H9 (cell line): ENCODE measurements around the gene AGBL4. TPM values are rescaled to one million over a fixed set of nuclear protein-coding genes. Genes with fewer than 3 reads are reported as not detected.
"Not testable (repeated sequence)": the region's sequence is repeated elsewhere in the genome, so short reads cannot be mapped to it uniquely, and the experiment has no call there.

ENCODE experiments used
- DNase-seq: peaks from one replicate; pipeline ENCODE4 v3.0.0-alpha.2; 2017
- H2AFZ ChIP-seq: one replicate; pipeline ENCODE4 v1.6.1; 2013; ENCODE audit warnings: mild to moderate bottlenecking, low read length, control low read depth, moderate library complexity
- H2AK5ac ChIP-seq: 2 replicates; pipeline ENCODE4 v1.6.1; 2013; ENCODE audit warnings: low read length, control low read depth, mixed read lengths; ENCODE audit not compliant: insufficient read length
- H2BK120ac ChIP-seq: one replicate; pipeline ENCODE4 v1.6.1; 2013; ENCODE audit warnings: low read depth, mild to moderate bottlenecking, low read length, control low read depth, inconsistent platforms; ENCODE audit not compliant: poor library complexity, severe bottlenecking
- H2BK12ac ChIP-seq: 2 replicates; pipeline ENCODE4 v1.6.1; 2013; ENCODE audit warnings: low read length, control low read depth, mixed read lengths, low read depth; ENCODE audit not compliant: insufficient read length
- H2BK15ac ChIP-seq: 2 replicates; pipeline ENCODE4 v1.6.1; 2013; ENCODE audit warnings: low read depth, low read length, control low read depth
- H2BK20ac ChIP-seq: one replicate; pipeline ENCODE4 v1.6.1; 2013; ENCODE audit warnings: low read depth, mild to moderate bottlenecking, low read length, control low read depth, inconsistent platforms; ENCODE audit not compliant: poor library complexity, severe bottlenecking
- H2BK5ac ChIP-seq: 2 replicates; pipeline ENCODE4 v1.6.1; 2013; ENCODE audit warnings: low read length, control low read depth, mixed read lengths; ENCODE audit not compliant: insufficient read length
- H3K14ac ChIP-seq: 2 replicates; pipeline ENCODE4 v1.6.1; 2013; ENCODE audit warnings: low read length, control low read depth; ENCODE audit not compliant: insufficient read depth
- H3K18ac ChIP-seq: 2 replicates; pipeline ENCODE4 v1.6.1; 2013; ENCODE audit warnings: low read depth, mild to moderate bottlenecking, mixed read lengths, low read length, control low read depth; ENCODE audit not compliant: insufficient read length
- H3K23ac ChIP-seq: 2 replicates; pipeline ENCODE4 v1.6.1; 2013; ENCODE audit warnings: low read length, control low read depth, mixed read lengths, low read depth; ENCODE audit not compliant: insufficient read length
- H3K23me2 ChIP-seq: 2 replicates; pipeline ENCODE4 v1.6.1; 2013; ENCODE audit warnings: low read depth, mild to moderate bottlenecking, mixed read lengths, low read length, control low read depth; ENCODE audit not compliant: insufficient read length, poor library complexity, severe bottlenecking
- H3K27ac ChIP-seq: 2 replicates; pipeline ENCODE4 v1.5.1; 2013; ENCODE audit warnings: low read length, control low read depth, mixed read lengths, low read depth; ENCODE audit not compliant: insufficient read length
- H3K27me3 ChIP-seq: 2 replicates; pipeline ENCODE4 v1.6.1; 2013; ENCODE audit warnings: low read length, control low read depth, inconsistent platforms; ENCODE audit not compliant: insufficient read depth
- H3K4ac ChIP-seq: 2 replicates; pipeline ENCODE4 v1.6.1; 2013; ENCODE audit warnings: low read depth, mild to moderate bottlenecking, control low read depth, inconsistent platforms, low read length, moderate library complexity
- H3K4me1 ChIP-seq: 2 replicates; pipeline ENCODE4 v1.6.1; 2013; ENCODE audit warnings: low read length, control low read depth, inconsistent platforms; ENCODE audit not compliant: insufficient read depth
- H3K4me2 ChIP-seq: 2 replicates; pipeline ENCODE4 v1.6.1; 2013; ENCODE audit warnings: low read length, control low read depth, mixed read lengths; ENCODE audit not compliant: insufficient read length, insufficient read depth
- H3K56ac ChIP-seq: 2 replicates; pipeline ENCODE4 v1.6.1; 2013; ENCODE audit warnings: low read depth, mild to moderate bottlenecking, mixed read lengths, low read length, control low read depth; ENCODE audit not compliant: insufficient read length
- H3K79me1 ChIP-seq: 2 replicates; pipeline ENCODE4 v1.6.1; 2013; ENCODE audit warnings: low read depth, mild to moderate bottlenecking, moderate library complexity, low read length, control low read depth, inconsistent platforms; ENCODE audit not compliant: insufficient read depth, poor library complexity, severe bottlenecking
- H3K79me2 ChIP-seq: 2 replicates; pipeline ENCODE4 v1.6.1; 2013; ENCODE audit warnings: low read length, control low read depth, inconsistent platforms; ENCODE audit not compliant: insufficient read depth
- H3K9ac ChIP-seq: 2 replicates; pipeline ENCODE4 v1.6.1; 2013; ENCODE audit warnings: low read length, control low read depth, mixed read lengths; ENCODE audit not compliant: insufficient read length; ENCODE audit errors: extremely low read depth
- H3K9me3 ChIP-seq: one replicate; pipeline ENCODE4 v1.6.1; 2013; ENCODE audit warnings: low read depth, low read length, inconsistent platforms; ENCODE audit not compliant: control insufficient read depth
- H3T11ph ChIP-seq: one replicate; pipeline ENCODE4 v1.6.1; 2013; ENCODE audit warnings: mild to moderate bottlenecking, low read length, control low read depth, inconsistent platforms
- H4K20me1 ChIP-seq: one replicate; pipeline ENCODE4 v1.6.1; 2013; ENCODE audit not compliant: control insufficient read depth, insufficient read length, insufficient read depth
- H4K5ac ChIP-seq: 2 replicates; pipeline ENCODE4 v1.6.1; 2013; ENCODE audit warnings: low read depth, mild to moderate bottlenecking, mixed read lengths, low read length, control low read depth; ENCODE audit not compliant: insufficient read length
- H4K8ac ChIP-seq: replicated peaks from 2 replicates; pipeline ENCODE4 v1.6.1; 2013; ENCODE audit warnings: low read length, control low read depth, mixed read lengths, low read depth; ENCODE audit not compliant: insufficient read length
- H4K91ac ChIP-seq: 2 replicates; pipeline ENCODE4 v1.6.1; 2013; ENCODE audit warnings: low read depth, mild to moderate bottlenecking, moderate library complexity, mixed read lengths, low read length, control low read depth; ENCODE audit not compliant: insufficient read length
- H3K27ac Mint-ChIP-seq, 3 experiments: 2 replicates in 2 of 3; 3 replicates in 1 of 3; pipeline ENCODE4 v1.8.0; 2020 to 2021; ENCODE audit warnings: mixed read lengths in 3 of 3, mild to moderate bottlenecking in 1 of 3, moderate library complexity in 1 of 3
- H3K27me3 Mint-ChIP-seq: 2 replicates; pipeline ENCODE4 v1.8.0; 2021; ENCODE audit warnings: low read depth, mild to moderate bottlenecking, moderate library complexity, mixed read lengths
- H3K36me3 Mint-ChIP-seq, 3 experiments: 2 replicates in 2 of 3; 3 replicates in 1 of 3; pipeline ENCODE4 v1.8.0; 2020 to 2021; ENCODE audit warnings: low read depth in 3 of 3, mixed read lengths in 3 of 3; ENCODE audit not compliant: insufficient read depth in 1 of 3
- H3K4me1 Mint-ChIP-seq, 2 experiments: 2 replicates each; pipeline ENCODE4 v1.8.0; 2020; ENCODE audit warnings: mixed read lengths in 2 of 2
- H3K4me3 Mint-ChIP-seq, 2 experiments: 2 replicates in 1 of 2; 3 replicates in 1 of 2; pipeline ENCODE4 v1.8.0; 2020 to 2021; ENCODE audit warnings: mild to moderate bottlenecking in 2 of 2, mixed read lengths in 2 of 2, moderate library complexity in 1 of 2
- H3K9me3 Mint-ChIP-seq, 2 experiments: 2 replicates in 1 of 2; 3 replicates in 1 of 2; pipeline ENCODE4 v1.8.0; 2020; ENCODE audit warnings: mild to moderate bottlenecking in 2 of 2, mixed read lengths in 2 of 2, moderate library complexity in 1 of 2
- CTCF ChIP-seq: fragments of 200-600 bp; sonication (generic); conservative IDR thresholded peaks from 3 replicates; pipeline ENCODE4 v1.8.0; 2021; ENCODE audit warnings: antibody characterized with exemption, mild to moderate bottlenecking
- WGBS: extraction: QIAGEN DNeasy Blood & Tissue Kit; methylation state at CpG from one replicate; pipeline ENCODE4 v1.1.7; 2013; ENCODE audit warnings: missing lambda C conversion rate, low lambda C conversion rate, mixed read lengths; ENCODE audit not compliant: insufficient read length; ENCODE audit errors: extremely low coverage; 5-methylcytosine and 5-hydroxymethylcytosine counted together
- total RNA-seq: library from RNA; stranded (reverse); gene quantifications from 2 replicates; pipeline ENCODE4 v1.2.1, GENCODE V29; 2021

AGBL4 gene
- total RNA-seq, 1 experiment from 2014 or later, result not detected

- Histone ChIP-seq H2BK5ac (no peak overlapping the region), H3K9ac (no peak overlapping the region), H3K23me2 (no peaks in the 10 kb centered on the region), H4K5ac (no peak overlapping the region), H3K14ac (no peak overlapping the region), H3K4ac (no peak overlapping the region), H3T11ph (no peak overlapping the region), H2BK20ac (no peak overlapping the region), H3K27me3 (no peaks in the 10 kb centered on the region), H2AFZ (no peak overlapping the region), H2BK15ac (no peak overlapping the region), H3K4me1 (no peaks in the 10 kb centered on the region), H4K91ac (no peak overlapping the region), H3K18ac (no peak overlapping the region), H2BK12ac (no peak overlapping the region), H3K9me3 (peaks cover 25% of the 10 kb centered on the region), H3K79me2 (no peaks in the 10 kb centered on the region), H2BK120ac (no peak overlapping the region), H3K27ac (no peak overlapping the region), H3K79me1 (no peaks in the 10 kb centered on the region), H4K8ac (no peak overlapping the region), H4K20me1 (no peaks in the 10 kb centered on the region), H3K56ac (no peak overlapping the region), H3K4me2 (no peak overlapping the region), H3K23ac (no peak overlapping the region), H2AK5ac (no peak overlapping the region)
- Mint-ChIP-seq H3K4me3 (no peak overlapping the region), H3K4me1 (no peaks in the 10 kb centered on the region), H3K36me3 (peaks cover 0 to 9% (median 4%) of the 10 kb centered on the region in 3 experiments; a peak in 3 of 7 replicates), H3K9me3 (peaks cover 51 to 57% of the 10 kb centered on the region in 2 experiments), H3K27me3 (no peaks in the 10 kb centered on the region), H3K27ac (no peak overlapping the region)
- DNase-seq, result no peak
- TF ChIP-seq CTCF, result no peak
Observed at GRCh38 chr1:49013079-49013478, 1010.7 kb downstream of the AGBL4 start.

GRCh38 chr1:49002981-49003380, 1020.8 kb downstream of the AGBL4 start:
- H4K5ac ChIP-seq, H3K4ac ChIP-seq, H4K20me1 ChIP-seq, H3K56ac ChIP-seq, H3K4me1 ChIP-seq, H2BK120ac ChIP-seq, H2BK20ac ChIP-seq, H2BK12ac ChIP-seq, H3K4me2 ChIP-seq, H3K27ac ChIP-seq, H3K4me1 Mint-ChIP-seq, H3K14ac ChIP-seq, H3K9ac ChIP-seq, H3K79me1 ChIP-seq, H3K4me3 Mint-ChIP-seq, H2BK15ac ChIP-seq, H3K79me2 ChIP-seq, H3K27me3 ChIP-seq, H4K91ac ChIP-seq, H2BK5ac ChIP-seq, H3K27me3 Mint-ChIP-seq, H4K8ac ChIP-seq, H3K27ac Mint-ChIP-seq, H3K18ac ChIP-seq, H3K23ac ChIP-seq, DNase-seq, H2AFZ ChIP-seq, H3T11ph ChIP-seq, H3K23me2 ChIP-seq, H2AK5ac ChIP-seq: not testable (repeated sequence)
- peaks cover 33% of the 10 kb centered on the region for H3K9me3 ChIP-seq
- Mint-ChIP-seq H3K36me3 (peaks cover 4 to 29% (median 5%) of the 10 kb centered on the region in 3 experiments; a peak in 5 of 7 replicates), H3K9me3 (peaks cover 73% of the 10 kb centered on the region in 2 experiments)
- WGBS, result no CpG with 5 or more reads among the region's 10 CpGs
